K562 (cell line): ENCODE measurements around the gene AARSD1. TPM values are rescaled to one million over a fixed set of nuclear protein-coding genes. Genes with fewer than 3 reads are reported as not detected.
A peak's percentile ranks its signal among the peaks of the same experiment; 100 is the strongest.

Experiments used
- ATAC-seq: fragments of 200-7000 bp; cut with Tn5 transposase; 3 replicates; pipeline ENCODE4 v1.9.1; 2020; ENCODE audit warnings: moderate library complexity
- BruUV-seq: library from RNA; stranded (reverse); fragments of 400-500 nt; replicated peaks from 2 replicates; lab custom pipeline; 2021; lab: Mats Ljungman, UMichigan
- CTCF ChIA-PET: fragments of 300-600 bp; formaldehyde crosslinking; extraction: SDS; loops from one replicate; lab custom pipeline; 2021; ENCODE audit warnings: low intra/inter-chr PET ratio; lab: Yijun Ruan, JAX
- POLR2A ChIA-PET: fragments of 300-600, 350-650 bp; sonication (Branson Sonifier 250); formaldehyde crosslinking; extraction: SDS; loops from one replicate; lab custom pipeline; 2021; ENCODE audit warnings: antibody characterized with exemption, inconsistent platforms; lab: Yijun Ruan, JAX
- DNase-seq, 4 experiments: peaks; one replicate each; pipeline versions ENCODE4 v3.0.0 to v3.0.0-alpha.2; 2011 to 2018; ENCODE audit warnings: low spot score in 3 of 4, mixed read lengths in 3 of 4; ENCODE audit errors: extremely low read depth in 1 of 4
- FAIRE-seq: peaks from 2 replicates; lab custom pipeline; 2011; peaks lifted over from hg19 to GRCh38; lab: Jason Lieb, UNC
- H2AFZ ChIP-seq: 2 replicates; pipeline ENCODE4 v1.6.0; 2011; ENCODE audit warnings: low read depth, low read length, control low read depth, inconsistent platforms
- H3K27ac ChIP-seq: fragments of 200-600 bp; 3 replicates; pipeline ENCODE4 v1.8.0; 2011; ENCODE audit warnings: low read depth, mild to moderate bottlenecking, control low read depth, inconsistent platforms, low read length, moderate library complexity, mixed read lengths; ENCODE audit errors: extremely low read depth
- H3K27me3 ChIP-seq, 2 experiments: fragments of 300-600 bp in 1 of 2; 2 replicates in 1 of 2; 3 replicates in 1 of 2; pipeline versions ENCODE4 v1.6.0 to v1.8.0; 2011; ENCODE audit warnings: inconsistent platforms in 2 of 2, low read length in 2 of 2, mild to moderate bottlenecking in 1 of 2, mixed read lengths in 1 of 2, moderate library complexity in 1 of 2; ENCODE audit not compliant: control insufficient read depth in 2 of 2, insufficient read depth in 2 of 2
- H3K36me3 ChIP-seq: fragments of 300-600 bp; 3 replicates; pipeline ENCODE4 v1.8.0; 2011; ENCODE audit warnings: mild to moderate bottlenecking, low read length, inconsistent platforms; ENCODE audit not compliant: control insufficient read depth, insufficient read depth
- H3K4me1 ChIP-seq, 2 experiments: fragments of 200-600 bp in 1 of 2; replicated peaks in 1 of 2; 2 replicates in 1 of 2; 3 replicates in 1 of 2; pipeline versions ENCODE4 v1.5.1 to v1.8.0; 2011; ENCODE audit warnings: inconsistent platforms in 2 of 2, low read length in 2 of 2, mild to moderate bottlenecking in 1 of 2, mixed read lengths in 1 of 2, moderate library complexity in 1 of 2; ENCODE audit not compliant: control insufficient read depth in 2 of 2, insufficient read depth in 2 of 2
- H3K4me2 ChIP-seq: 2 replicates; pipeline ENCODE4 v1.6.1; 2011; ENCODE audit warnings: low read length, control low read depth, inconsistent platforms, mixed read lengths; ENCODE audit not compliant: insufficient read depth
- H3K4me3 ChIP-seq: fragments of 200-600 bp; sonication (generic), shearing (Covaris generic); 2 replicates; pipeline ENCODE4 v1.5.1; 2016; ENCODE audit warnings: control low read depth, inconsistent platforms
- H3K79me2 ChIP-seq: fragments of 200-600 bp; 3 replicates; pipeline ENCODE4 v1.8.0; 2011; ENCODE audit warnings: low read length, inconsistent platforms; ENCODE audit not compliant: control insufficient read depth, insufficient read depth
- H3K9ac ChIP-seq, 2 experiments: 2 replicates each; pipeline versions ENCODE4 v1.6.0 to v1.6.1; 2011; ENCODE audit warnings: low read depth in 2 of 2, low read length in 2 of 2, control low read depth in 1 of 2, inconsistent platforms in 1 of 2, mild to moderate bottlenecking in 1 of 2, mixed read lengths in 1 of 2; ENCODE audit not compliant: insufficient read depth in 1 of 2
- H3K9me1 ChIP-seq: one replicate; pipeline ENCODE4 v1.6.0; 2011; ENCODE audit warnings: inconsistent platforms, mild to moderate bottlenecking, low read length, moderate library complexity; ENCODE audit not compliant: control insufficient read depth, insufficient read depth
- H3K9me3 ChIP-seq: replicated peaks from 2 replicates; pipeline ENCODE4 v1.5.1; 2011; ENCODE audit warnings: low read depth, low read length, inconsistent platforms; ENCODE audit not compliant: control insufficient read depth, insufficient read depth
- H4K20me1 ChIP-seq: replicated peaks from 2 replicates; pipeline ENCODE4 v1.6.1; 2011; ENCODE audit warnings: low read length, inconsistent platforms, mixed read lengths; ENCODE audit not compliant: control insufficient read depth, insufficient read depth
- POLR2G ChIP-seq: fragments of 200-400 bp; formaldehyde crosslinking; IDR thresholded peaks from 2 replicates; pipeline ENCODE4 v1.6.1; 2017; ENCODE audit warnings: low read depth, mild to moderate bottlenecking, antibody characterized with exemption, low read length, moderate library complexity
- ZBTB12 ChIP-seq: fragments of 250-450 bp; sonication (Bioruptor Pico); IDR thresholded peaks from 2 replicates; pipeline ENCODE4 v1.4.0; 2020
- WGBS: fragments of 100-300 bp; shearing (Covaris generic); methylation state at CpG from one replicate; pipeline ENCODE4 v1.1.6; 2016; ENCODE audit warnings: low coverage, mixed read lengths; ENCODE audit not compliant: insufficient coverage; ENCODE audit errors: missing lambda C conversion rate; 5-methylcytosine and 5-hydroxymethylcytosine counted together
- in situ Hi-C: fragments of 300-500 bp; cut with MboI; formaldehyde crosslinking; loops from 4 replicates; pipeline ENCODE4 v1.15.0; 2018; ENCODE audit warnings: inconsistent platforms, mixed read lengths
- intact Hi-C: fragments of 100-400 bp; cut with micrococcal nuclease; formaldehyde crosslinking; loops from 2 replicates; pipeline ENCODE4 v1.14.2; 2022
- polyA plus RNA-seq, 8 experiments: library from polyadenylated mRNA; depleted of rRNA in 4 of 8; stranded (reverse) in 5 of 8; unstranded in 3 of 8; fragments of >200 nt; fragmentation: Nextera tagmentation in 2 of 8; fragmentation: Illumina TruSeq in 1 of 8; extraction: Ambion mirVana in 2 of 8; extraction: Trizol in 1 of 8; gene quantifications; 2 replicates each; pipeline versions ENCODE4 v1.2.1 to v1.2.3, GENCODE V29; 2011 to 2014; ENCODE audit warnings: inconsistent platforms in 1 of 8, missing spikeins in 1 of 8
- total RNA-seq, 7 experiments: library from RNA; depleted of rRNA in 6 of 7; stranded (reverse); fragments of >200 nt in 6 of 7; fragmentation: Illumina TruSeq in 2 of 7; extraction: Trizol in 2 of 7; gene quantifications; 2 replicates each; pipeline versions ENCODE4 v1.2.1 to v1.2.3, GENCODE V29; 2011 to 2021; ENCODE audit warnings: low replicate concordance in 1 of 7

Gene AARSD1
- total and polyA plus RNA-seq, 9 of the 15 experiments (the other 6 are each of a cell fraction or from before 2014, with no cell fraction given): 51.7 to 98.5 (median 68.6) TPM

GRCh38 chr17:43013296-43013695, 49.0 kb upstream of the AARSD1 start:
- H3K9ac ChIP-seq: peak overlapping the region in 1 of 2 experiments; percentile 54; a peak in 2 of 4 replicates
- DNase-seq (no peak), ATAC-seq (no peak), FAIRE-seq (no peak)
- no peak overlapping the region for H3K27ac ChIP-seq
- peak; percentile 53; the same call in 1 of the 2 replicates for TF ChIP-seq POLR2G
- no peak for TF ChIP-seq ZBTB12
- no peaks in the 10 kb centered on the region; the same call in 1 of the 2 replicates for H3K9me3 ChIP-seq
- peaks cover 4% of the 10 kb centered on the region; the same call in 1 of the 2 replicates for H4K20me1 ChIP-seq
- in situ Hi-C loops: loop anchor here (10.0 kb wide), 1 partner anchor 302 kb away; no protein-coding TSS in a partner anchor
- TSS peak; percentile 13 for BruUV-seq
- H3K4me3 ChIP-seq: no peak overlapping the region
- peaks cover 4% of the 10 kb centered on the region for H3K9me1 ChIP-seq
- H3K4me1 ChIP-seq: peaks cover 19 to 28% of the 10 kb centered on the region in 2 experiments
- intact Hi-C loops: no loop called here
- H3K4me2 ChIP-seq: no peak overlapping the region
- POLR2A ChIA-PET: interaction anchor here (0.6 to 2.8 kb wide), 9 partner anchors 9 to 354 kb away, joined by 3 to 22 read pairs (median 4); partner anchors contain the start of genes BECN1, RPL27 and VAT1
- peaks cover 4% of the 10 kb centered on the region; the same call in 1 of the 3 replicates for H3K79me2 ChIP-seq
- H2AFZ ChIP-seq: no peak overlapping the region
- CTCF ChIA-PET: no interaction called here
- WGBS: 89% methylated on average over 8 of the region's 8 CpGs
- H3K27me3 ChIP-seq: no peaks in the 10 kb centered on the region
- peaks cover 50% of the 10 kb centered on the region; the same call in 2 of the 3 replicates for H3K36me3 ChIP-seq
